ENCODE results near the gene C1orf105.

C1orf105 gene

GRCh38 chr1:172517081-172517480 is 96.6 kb downstream of the C1orf105 start:
- TF ChIP-seq CTCF (IDR thresholded peaks at IDR 0.05; ENCODE audit: insufficient read depth, missing control alignments), result no peak
- DNase-seq (ENCODE audit: insufficient read length, low spot score) (no peak), FAIRE-seq (no peak)

- no peak for FAIRE-seq
- DNase-seq (ENCODE audit: insufficient read length, low spot score), result no peak
- TF ChIP-seq CTCF (IDR thresholded peaks at IDR 0.05; ENCODE audit: insufficient read depth, missing control alignments), result no peak
These were observed 97.1 kb downstream of the C1orf105 start for GRCh38 chr1:172517545-172517944.

All from D721Med (cell line).